ENCODE results near the gene TJP3. TPM values are rescaled to one million over a fixed set of nuclear protein-coding genes. Genes with fewer than 3 reads are reported as not detected.

Gene TJP3
- total RNA-seq, 1 donor from 2014 or later = 21.7 TPM

GRCh38 chr19:3766520-3766919 is 58.3 kb downstream of the TJP3 start:
- no peak for DNase-seq (ENCODE audit: low spot score in 2 of 2, unreplicated experiment in 2 of 2)
- H3K4me3 Mint-ChIP-seq = no peak overlapping the region
- H3K27ac Mint-ChIP-seq = no peak overlapping the region
- peaks cover 10% of the 10 kb centered on the region for H3K4me1 Mint-ChIP-seq
- H3K27me3 Mint-ChIP-seq (ENCODE audit: low read depth) = no peaks in the 10 kb centered on the region
- H3K9me3 Mint-ChIP-seq = no peaks in the 10 kb centered on the region
- peaks cover 11% of the 10 kb centered on the region for H3K36me3 Mint-ChIP-seq
- TF ChIP-seq, protein P1, sequence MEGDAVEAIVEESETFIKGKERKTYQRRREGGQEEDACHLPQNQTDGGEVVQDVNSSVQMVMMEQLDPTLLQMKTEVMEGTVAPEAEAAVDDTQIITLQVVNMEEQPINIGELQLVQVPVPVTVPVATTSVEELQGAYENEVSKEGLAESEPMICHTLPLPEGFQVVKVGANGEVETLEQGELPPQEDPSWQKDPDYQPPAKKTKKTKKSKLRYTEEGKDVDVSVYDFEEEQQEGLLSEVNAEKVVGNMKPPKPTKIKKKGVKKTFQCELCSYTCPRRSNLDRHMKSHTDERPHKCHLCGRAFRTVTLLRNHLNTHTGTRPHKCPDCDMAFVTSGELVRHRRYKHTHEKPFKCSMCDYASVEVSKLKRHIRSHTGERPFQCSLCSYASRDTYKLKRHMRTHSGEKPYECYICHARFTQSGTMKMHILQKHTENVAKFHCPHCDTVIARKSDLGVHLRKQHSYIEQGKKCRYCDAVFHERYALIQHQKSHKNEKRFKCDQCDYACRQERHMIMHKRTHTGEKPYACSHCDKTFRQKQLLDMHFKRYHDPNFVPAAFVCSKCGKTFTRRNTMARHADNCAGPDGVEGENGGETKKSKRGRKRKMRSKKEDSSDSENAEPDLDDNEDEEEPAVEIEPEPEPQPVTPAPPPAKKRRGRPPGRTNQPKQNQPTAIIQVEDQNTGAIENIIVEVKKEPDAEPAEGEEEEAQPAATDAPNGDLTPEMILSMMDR (IDR thresholded peaks at IDR 0.05; ENCODE audit: unreplicated experiment) = no peak

DNA sequence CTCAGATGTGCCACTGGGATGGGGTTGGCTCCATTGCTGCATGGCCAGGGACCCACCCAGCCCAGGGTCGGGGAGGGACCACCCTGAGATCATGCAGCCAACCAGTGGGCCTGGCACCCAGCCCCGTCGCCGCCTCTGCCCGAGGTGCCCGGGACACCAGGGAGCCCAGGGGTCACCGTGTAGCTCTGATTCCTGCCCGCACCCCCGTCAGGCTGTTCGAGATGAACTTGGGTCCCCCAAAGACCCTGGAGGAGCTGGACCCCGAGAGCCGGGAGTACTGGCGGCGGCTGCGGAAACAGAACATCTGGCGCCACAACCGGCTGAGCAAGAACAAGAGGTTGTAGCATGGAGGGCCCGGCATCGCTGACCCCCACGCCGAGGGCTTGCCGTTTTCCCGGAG is 58.9 kb downstream of the TJP3 start:
- H3K4me3 Mint-ChIP-seq = no peak overlapping the region

GRCh38 chr19:3768015-3768747 is 60.0 kb downstream of the TJP3 start:
- TF ChIP-seq, protein P1 (IDR thresholded peaks at IDR 0.05; ENCODE audit: unreplicated experiment) = no peak
- Mint-ChIP-seq H3K4me1 (peaks cover 5% of the 10 kb centered on the region), H3K36me3 (peaks cover 8% of the 10 kb centered on the region), H3K27me3 (ENCODE audit: low read depth) (no peaks in the 10 kb centered on the region), H3K4me3 (no peak overlapping the region), H3K27ac (no peak overlapping the region), H3K9me3 (no peaks in the 10 kb centered on the region)
- no peak for DNase-seq (ENCODE audit: low spot score in 2 of 2, unreplicated experiment in 2 of 2)

More for the DNA sequence above, 58.9 kb downstream of the TJP3 start:
- H3K36me3 Mint-ChIP-seq = peaks cover 11% of the 10 kb centered on the region
- TF ChIP-seq, protein P1 (IDR thresholded peaks at IDR 0.05; ENCODE audit: unreplicated experiment) = no peak
- no peaks in the 10 kb centered on the region for H3K27me3 Mint-ChIP-seq (ENCODE audit: low read depth)
- H3K27ac Mint-ChIP-seq = no peak overlapping the region
- DNase-seq (ENCODE audit: low spot score in 2 of 2, unreplicated experiment in 2 of 2) = no peak
- no peaks in the 10 kb centered on the region for H3K9me3 Mint-ChIP-seq
- peaks cover 7% of the 10 kb centered on the region for H3K4me1 Mint-ChIP-seq

DNA sequence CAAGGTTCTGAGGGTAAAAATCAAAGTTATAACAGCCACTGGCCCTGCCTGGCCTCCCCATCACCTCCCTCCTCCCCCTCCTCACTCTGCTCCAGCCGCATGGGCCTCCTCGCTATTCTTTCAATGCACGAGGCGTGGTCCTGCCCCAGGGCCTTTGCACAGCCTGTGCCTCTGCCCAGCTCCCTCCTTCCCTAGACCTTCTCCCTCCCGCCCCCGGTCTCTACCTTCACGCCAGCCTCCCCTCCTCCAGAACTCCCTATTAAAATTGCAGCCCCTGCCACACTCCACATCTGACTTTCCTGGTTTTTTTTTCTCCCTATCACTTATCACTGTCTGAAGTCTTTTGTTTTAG is 60.5 kb downstream of the TJP3 start:
- H3K4me3 Mint-ChIP-seq = no peak overlapping the region
- H3K27ac Mint-ChIP-seq = no peak overlapping the region
- no peaks in the 10 kb centered on the region for H3K27me3 Mint-ChIP-seq (ENCODE audit: low read depth)
- peaks cover 5% of the 10 kb centered on the region for H3K4me1 Mint-ChIP-seq
- TF ChIP-seq, protein P1 (IDR thresholded peaks at IDR 0.05; ENCODE audit: unreplicated experiment) = no peak
- H3K36me3 Mint-ChIP-seq = peaks cover 8% of the 10 kb centered on the region
- DNase-seq (ENCODE audit: low spot score in 2 of 2, unreplicated experiment in 2 of 2) = no peak
- H3K9me3 Mint-ChIP-seq = no peaks in the 10 kb centered on the region

DNA sequence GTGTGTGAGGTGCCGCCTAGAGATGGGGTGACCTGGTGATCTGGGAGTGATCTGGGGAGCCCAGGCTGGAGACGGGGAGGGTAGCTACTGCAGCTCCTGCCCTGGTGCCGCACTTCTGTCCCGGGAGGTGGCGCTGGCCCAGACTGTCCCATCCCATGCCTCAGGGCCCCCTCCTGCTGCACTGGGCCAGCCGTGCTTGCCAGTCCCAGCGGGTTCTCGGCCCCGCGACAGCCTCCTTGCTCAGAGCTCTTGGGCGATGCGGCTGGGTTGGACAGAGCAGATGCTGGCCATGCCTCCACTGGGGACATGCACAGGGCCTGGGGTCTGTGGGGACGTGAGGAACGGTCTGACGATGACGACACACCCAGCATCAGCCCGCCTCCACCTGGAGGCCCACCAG is 61.3 kb downstream of the TJP3 start:
- Mint-ChIP-seq H3K36me3 (peaks cover 8% of the 10 kb centered on the region), H3K27me3 (ENCODE audit: low read depth) (no peaks in the 10 kb centered on the region), H3K4me1 (peaks cover 5% of the 10 kb centered on the region), H3K4me3 (no peak overlapping the region), H3K9me3 (no peaks in the 10 kb centered on the region), H3K27ac (no peak overlapping the region)
- TF ChIP-seq, protein P1 (IDR thresholded peaks at IDR 0.05; ENCODE audit: unreplicated experiment) = no peak
- DNase-seq (ENCODE audit: low spot score in 2 of 2, unreplicated experiment in 2 of 2) = no peak
